ENCODE measurements around the gene CWC22. TPM values are rescaled to one million over a fixed set of nuclear protein-coding genes. Genes with fewer than 3 reads are reported as not detected.

Gene CWC22
- total RNA-seq, 1 donor from 2014 or later: 18.0 TPM

- TF ChIP-seq CTCF (IDR thresholded peaks at IDR 0.05; ENCODE audit: insufficient read depth, low read length, poor library complexity, severe bottlenecking): no peak
- DNase-seq (ENCODE audit: low read depth): no peak
- Histone ChIP-seq H3K4me3 (ENCODE audit: low read depth, low read length) (no peak overlapping the region), H3K36me3 (ENCODE audit: control insufficient read depth, insufficient read depth, low read length) (no peaks in the 10 kb centered on the region), H3K27me3 (ENCODE audit: control insufficient read depth, insufficient read depth, low read length) (no peaks in the 10 kb centered on the region)
Observed at GRCh38 chr2:179915395-179915992, 91.6 kb downstream of the CWC22 start.

DNA sequence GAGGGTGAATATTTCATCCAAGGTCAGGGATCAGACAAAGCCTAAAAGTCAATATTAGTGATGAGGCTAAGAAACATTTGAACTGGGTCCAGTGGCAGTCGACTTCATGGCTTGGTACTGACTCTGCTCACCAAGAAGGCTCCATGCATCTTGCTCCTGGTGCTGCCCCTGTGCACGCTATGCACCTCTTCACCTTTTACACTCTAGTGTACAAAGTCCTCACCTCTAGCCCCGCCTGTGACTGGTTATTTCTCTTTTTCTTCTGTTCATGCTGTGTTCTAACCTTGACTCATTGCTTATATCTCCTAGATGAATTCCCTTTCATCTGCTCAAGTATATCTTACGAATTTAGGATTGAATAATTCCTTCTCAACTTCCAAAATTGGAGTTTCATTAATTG is 93.3 kb downstream of the CWC22 start:
- no peaks in the 10 kb centered on the region for H3K36me3 ChIP-seq (ENCODE audit: control insufficient read depth, insufficient read depth, low read length)
- H3K4me3 ChIP-seq (ENCODE audit: low read depth, low read length): no peak overlapping the region
- TF ChIP-seq CTCF (IDR thresholded peaks at IDR 0.05; ENCODE audit: insufficient read depth, low read length, poor library complexity, severe bottlenecking): no peak
- no peaks in the 10 kb centered on the region for H3K27me3 ChIP-seq (ENCODE audit: control insufficient read depth, insufficient read depth, low read length)
- no peak for DNase-seq (ENCODE audit: low read depth)

GRCh38 chr2:179911569-179911968 is 95.5 kb downstream of the CWC22 start:
- DNase-seq (ENCODE audit: low read depth): no peak
- no peak for TF ChIP-seq CTCF (IDR thresholded peaks at IDR 0.05; ENCODE audit: insufficient read depth, low read length, poor library complexity, severe bottlenecking)
- no peak overlapping the region for H3K4me3 ChIP-seq (ENCODE audit: low read depth, low read length)

DNA sequence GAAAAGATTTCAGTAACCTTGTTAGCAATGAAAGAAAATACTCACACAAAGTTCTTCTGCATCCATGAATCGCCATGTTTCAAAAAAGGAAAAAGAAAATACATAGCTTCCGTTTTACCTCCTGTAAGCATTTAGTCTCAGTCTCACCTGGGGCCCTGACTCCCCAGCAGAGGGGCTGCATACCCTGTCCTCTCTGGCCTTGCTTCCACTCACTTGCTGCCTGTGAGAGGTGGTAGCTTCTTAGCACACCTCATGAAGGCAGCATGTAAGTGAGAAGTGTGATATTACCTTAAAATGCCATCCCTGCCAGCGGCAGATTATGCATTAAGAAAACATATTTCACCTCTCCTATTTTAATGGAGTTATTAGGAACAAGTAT is 96.4 kb downstream of the CWC22 start:
- TF ChIP-seq CTCF (IDR thresholded peaks at IDR 0.05; ENCODE audit: insufficient read depth, low read length, poor library complexity, severe bottlenecking): no peak

More at GRCh38 chr2:179911569-179911968, 95.5 kb downstream of the CWC22 start:
- Histone ChIP-seq H3K27me3 (ENCODE audit: control insufficient read depth, insufficient read depth, low read length) (no peaks in the 10 kb centered on the region), H3K36me3 (ENCODE audit: control insufficient read depth, insufficient read depth, low read length) (no peaks in the 10 kb centered on the region)

DNA sequence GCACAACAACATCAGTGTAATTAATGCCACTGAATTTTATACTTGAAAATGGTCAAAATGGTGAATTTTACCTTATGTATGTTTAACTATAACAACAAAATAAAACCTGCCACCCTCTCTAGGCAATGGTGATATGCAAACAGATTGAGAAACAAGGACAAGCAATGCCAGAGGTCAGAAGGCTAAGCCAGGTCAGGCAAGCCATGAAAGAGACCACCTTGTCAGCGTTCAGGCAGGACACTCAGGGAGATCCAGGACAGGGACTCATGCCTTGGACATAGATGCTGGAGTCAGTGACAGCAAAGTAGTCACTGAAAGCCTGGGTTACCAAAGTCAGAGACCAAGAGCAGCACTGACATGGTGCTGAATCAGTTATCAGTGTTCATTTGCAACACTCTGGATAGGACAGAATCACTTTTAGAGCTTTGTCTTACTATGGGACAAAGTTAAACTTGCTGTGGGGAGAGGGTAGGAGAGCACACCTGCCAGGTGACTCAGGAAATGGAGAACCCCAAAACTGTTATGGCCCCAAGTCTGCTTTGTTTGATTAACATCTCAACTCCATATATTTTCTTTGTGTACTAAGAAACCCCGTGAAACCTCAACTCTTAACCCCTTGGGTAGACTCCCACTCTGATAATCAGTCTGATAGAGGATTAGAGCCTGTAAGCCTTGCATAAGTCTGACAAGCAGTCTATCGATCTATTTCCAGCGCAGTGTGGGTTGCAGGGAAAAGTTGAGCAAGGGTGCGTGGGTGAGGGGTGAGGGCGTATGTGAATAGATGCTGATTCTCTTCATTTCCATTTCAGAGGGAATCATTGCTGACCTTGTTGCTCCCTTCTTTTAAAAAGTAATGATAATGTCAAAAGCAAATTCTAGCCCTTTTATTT is 97.0 kb downstream of the CWC22 start:
- no peak for DNase-seq (ENCODE audit: low read depth)
- no peak overlapping the region for H3K4me3 ChIP-seq (ENCODE audit: low read depth, low read length)
- no peak for TF ChIP-seq CTCF (IDR thresholded peaks at IDR 0.05; ENCODE audit: insufficient read depth, low read length, poor library complexity, severe bottlenecking)
- H3K36me3 ChIP-seq (ENCODE audit: control insufficient read depth, insufficient read depth, low read length): no peaks in the 10 kb centered on the region
- H3K27me3 ChIP-seq (ENCODE audit: control insufficient read depth, insufficient read depth, low read length): no peaks in the 10 kb centered on the region

More for the DNA sequence above, 96.4 kb downstream of the CWC22 start:
- H3K27me3 ChIP-seq (ENCODE audit: control insufficient read depth, insufficient read depth, low read length): no peaks in the 10 kb centered on the region
- no peaks in the 10 kb centered on the region for H3K36me3 ChIP-seq (ENCODE audit: control insufficient read depth, insufficient read depth, low read length)
- H3K4me3 ChIP-seq (ENCODE audit: low read depth, low read length): no peak overlapping the region
- DNase-seq (ENCODE audit: low read depth): no peak

Data from kidney epithelial cell (primary cell).